HG03066 (cell line): ENCODE measurements around the gene PTPN4.
A peak's percentile ranks its signal among the peaks of the same experiment; 100 is the strongest.

ENCODE experiments used
- ATAC-seq: cut with Tn5 transposase; IDR thresholded peaks from one replicate; pipeline ENCODE4 v1.9.1; 2021; ENCODE audit warnings: low read depth; ENCODE audit not compliant: unreplicated experiment

The PTPN4 gene

GRCh38 chr2:119732601-119733164 is 27.0 kb upstream of the PTPN4 start:
- ATAC-seq: no peak

DNA sequence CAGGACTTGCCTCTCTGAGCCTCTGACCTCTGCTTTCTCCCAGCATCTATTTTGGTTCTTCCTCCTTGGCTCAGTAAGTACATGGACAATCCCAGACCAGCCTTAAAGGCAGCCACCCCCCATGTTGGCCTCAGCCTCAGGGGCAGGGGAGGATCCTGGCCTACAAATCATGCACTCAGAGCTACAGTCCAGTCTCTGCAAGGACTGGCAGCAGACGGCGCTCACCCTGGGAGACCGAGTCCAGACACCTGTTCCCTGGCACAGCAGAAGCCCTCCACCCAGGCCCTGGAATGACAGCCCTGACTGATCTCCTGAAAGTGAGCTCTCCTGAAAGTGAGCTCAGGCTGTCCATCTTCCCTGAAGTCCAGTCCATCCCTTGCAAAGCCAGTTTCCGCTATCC is 25.7 kb upstream of the PTPN4 start:
- ATAC-seq: no peak

GRCh38 chr2:119735565-119735964 is 24.2 kb upstream of the PTPN4 start:
- ATAC-seq: no peak

GRCh38 chr2:119736021-119736420 is 23.7 kb upstream of the PTPN4 start:
- no peak for ATAC-seq

- ATAC-seq: no peak
Observed at GRCh38 chr2:119739580-119740255, 20.0 kb upstream of the PTPN4 start.

GRCh38 chr2:119741001-119741400 is 18.7 kb upstream of the PTPN4 start:
- ATAC-seq: no peak

- ATAC-seq: no peak
Observed at GRCh38 chr2:119741868-119742267, 17.9 kb upstream of the PTPN4 start.

DNA sequence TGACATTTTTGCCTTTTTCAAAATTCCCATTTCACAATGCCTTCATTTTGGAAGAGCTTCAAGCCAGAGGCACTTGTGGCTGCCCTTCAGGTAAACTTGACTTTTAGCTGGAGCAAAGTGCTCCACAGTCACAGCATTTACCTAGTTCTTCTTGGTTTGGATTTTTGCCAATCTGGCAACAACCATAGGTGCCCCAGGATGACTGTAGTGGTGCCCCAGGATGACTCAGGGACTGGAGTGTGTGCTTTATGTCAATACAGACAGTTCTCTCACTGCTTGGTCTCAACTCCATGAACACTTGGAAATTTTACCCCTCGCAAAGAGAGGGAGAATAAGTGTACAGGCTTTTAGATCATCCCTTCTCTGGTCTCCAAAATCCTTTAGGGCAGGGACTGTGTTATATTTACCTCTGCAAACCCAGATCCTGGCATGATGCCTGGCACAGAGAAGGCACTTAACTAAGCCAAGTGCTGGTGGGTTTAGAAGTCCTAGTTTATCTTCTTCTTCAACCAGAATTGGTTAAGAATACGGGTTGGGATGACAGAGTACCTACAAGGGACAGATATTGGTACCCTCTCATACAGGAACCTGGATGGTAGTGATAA is 15.3 kb upstream of the PTPN4 start:
- ATAC-seq: no peak

GRCh38 chr2:119745566-119745965 is 14.2 kb upstream of the PTPN4 start:
- ATAC-seq: no peak

- no peak for ATAC-seq
Observed at GRCh38 chr2:119746836-119747686, 12.7 kb upstream of the PTPN4 start.

DNA sequence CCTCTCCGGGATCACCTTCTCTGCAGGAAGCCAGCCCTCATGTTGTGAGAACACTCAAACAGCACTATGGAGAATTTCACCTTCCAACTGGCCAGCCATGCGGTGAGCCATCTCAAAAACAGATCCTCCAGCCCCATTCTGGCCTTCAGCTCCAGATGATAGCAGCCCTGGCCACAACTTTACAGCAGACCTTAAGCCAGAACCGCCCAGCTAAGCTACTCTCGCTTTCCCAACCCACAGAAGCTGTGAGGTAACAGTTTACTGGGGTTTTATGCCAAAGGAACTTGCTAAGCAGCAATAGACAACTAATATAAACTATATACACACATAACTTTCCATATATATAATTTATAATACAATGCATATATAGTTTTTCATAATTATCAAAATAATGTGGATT is 11.6 kb upstream of the PTPN4 start:
- no peak for ATAC-seq

- no peak for ATAC-seq
Observed at GRCh38 chr2:119749477-119750012, 10.2 kb upstream of the PTPN4 start.

GRCh38 chr2:119751706-119752105 is 8.0 kb upstream of the PTPN4 start:
- ATAC-seq: no peak

DNA sequence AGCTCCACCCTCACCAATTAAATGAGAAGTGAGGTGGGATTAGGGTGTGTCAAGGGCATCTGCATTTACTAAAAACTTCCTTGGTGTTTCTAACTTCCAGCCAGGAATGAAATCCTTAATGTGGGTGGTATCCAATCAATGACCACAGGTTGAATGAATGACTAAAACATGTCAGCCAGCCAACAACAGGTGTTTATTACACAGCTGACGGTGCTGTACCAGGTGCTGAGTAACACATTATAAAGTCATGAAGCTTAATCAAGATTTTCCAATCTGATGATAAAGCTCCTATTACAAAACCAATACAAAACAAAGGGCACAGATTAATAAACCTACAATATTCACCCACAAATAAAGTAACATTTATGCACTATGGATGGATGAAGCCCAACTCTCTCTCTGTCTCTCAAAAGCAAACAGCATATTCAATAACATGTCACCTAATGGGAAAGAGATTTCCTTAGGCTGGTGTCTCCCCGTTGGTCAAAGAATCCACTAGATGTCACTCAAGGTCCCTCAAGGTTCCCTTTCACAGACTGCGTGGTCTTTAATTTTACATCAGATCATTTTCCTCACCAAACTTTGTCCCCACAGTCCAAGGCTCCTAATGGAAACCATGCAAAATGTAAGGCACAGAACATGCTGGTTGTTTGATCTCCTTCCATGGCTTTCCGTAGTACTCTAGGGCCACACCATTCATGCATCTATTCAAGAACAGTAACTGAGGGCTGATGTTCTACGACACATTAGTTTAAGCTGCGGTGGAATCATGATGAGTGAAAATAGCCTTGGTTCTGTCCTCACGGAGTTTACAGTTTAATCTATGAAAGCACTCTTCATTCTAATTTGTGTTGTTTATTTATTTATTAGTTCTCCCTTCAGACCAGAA is 6.4 kb upstream of the PTPN4 start:
- peak; percentile 68 for ATAC-seq

DNA sequence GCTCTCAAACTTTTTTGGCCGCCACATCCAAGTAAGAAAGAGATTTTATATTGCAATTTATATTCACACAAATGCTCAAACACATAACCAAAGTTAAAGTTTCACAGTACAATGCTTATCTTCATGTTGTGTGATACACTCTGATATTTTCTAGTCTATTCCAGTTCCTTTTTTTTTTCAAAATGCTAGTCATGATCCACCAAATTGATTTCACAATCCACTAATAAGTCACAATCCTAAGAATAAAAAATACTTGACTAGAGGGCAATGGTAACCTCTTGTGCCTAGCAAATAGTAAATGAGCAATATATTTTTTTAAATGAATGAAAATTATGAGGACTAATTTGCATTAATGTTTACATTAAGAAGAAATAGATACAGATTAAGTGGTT is 5.8 kb upstream of the PTPN4 start:
- no peak for ATAC-seq

DNA sequence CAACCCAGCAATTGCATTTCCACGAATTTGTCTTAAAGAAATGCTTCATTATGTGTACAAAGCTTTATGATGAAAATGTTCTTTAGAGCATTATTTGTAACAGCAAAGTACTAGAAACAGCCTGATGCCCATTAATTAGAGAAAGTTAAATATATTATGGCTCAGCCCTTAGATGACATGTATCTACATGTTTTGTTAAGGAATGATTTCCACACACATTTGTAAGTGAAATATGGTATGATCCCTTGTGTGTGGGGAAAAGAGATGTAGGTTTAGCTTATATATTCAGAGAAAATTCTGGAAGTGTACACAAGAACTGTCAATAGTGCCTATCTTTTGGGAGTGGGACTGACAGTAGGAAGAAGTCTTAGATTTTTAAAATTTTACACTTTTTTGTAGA is 3.8 kb upstream of the PTPN4 start:
- no peak for ATAC-seq

- ATAC-seq: no peak
Observed at GRCh38 chr2:119756837-119757236, 2.9 kb upstream of the PTPN4 start.

DNA sequence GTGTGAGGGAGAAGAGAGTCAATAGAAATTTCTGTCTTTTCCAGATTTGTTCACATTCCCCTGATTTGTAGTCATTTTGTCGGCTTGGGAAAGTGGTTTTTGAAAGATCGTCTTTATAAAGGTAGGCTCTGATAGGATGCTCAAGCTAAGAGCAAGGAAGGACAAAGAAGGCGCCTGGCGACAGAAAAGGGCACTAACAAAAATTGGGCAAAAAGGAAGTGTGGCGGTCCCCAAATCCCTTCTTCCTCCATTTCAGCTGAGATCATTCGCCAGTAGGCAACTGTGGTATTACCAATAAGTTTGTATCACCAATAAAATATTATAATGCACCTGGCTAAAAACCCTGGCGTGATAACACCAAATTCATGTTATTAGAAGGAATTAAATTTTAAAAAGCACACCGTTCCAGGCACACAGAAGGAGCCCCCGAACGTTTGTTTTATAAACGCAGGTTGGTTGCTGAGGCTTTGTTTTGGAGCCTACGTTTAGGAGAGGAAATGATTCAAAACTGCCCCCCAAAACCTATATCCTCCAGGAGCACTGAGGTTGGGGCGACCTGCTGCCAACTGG is 756 bp upstream of the PTPN4 start:
- no peak for ATAC-seq

DNA sequence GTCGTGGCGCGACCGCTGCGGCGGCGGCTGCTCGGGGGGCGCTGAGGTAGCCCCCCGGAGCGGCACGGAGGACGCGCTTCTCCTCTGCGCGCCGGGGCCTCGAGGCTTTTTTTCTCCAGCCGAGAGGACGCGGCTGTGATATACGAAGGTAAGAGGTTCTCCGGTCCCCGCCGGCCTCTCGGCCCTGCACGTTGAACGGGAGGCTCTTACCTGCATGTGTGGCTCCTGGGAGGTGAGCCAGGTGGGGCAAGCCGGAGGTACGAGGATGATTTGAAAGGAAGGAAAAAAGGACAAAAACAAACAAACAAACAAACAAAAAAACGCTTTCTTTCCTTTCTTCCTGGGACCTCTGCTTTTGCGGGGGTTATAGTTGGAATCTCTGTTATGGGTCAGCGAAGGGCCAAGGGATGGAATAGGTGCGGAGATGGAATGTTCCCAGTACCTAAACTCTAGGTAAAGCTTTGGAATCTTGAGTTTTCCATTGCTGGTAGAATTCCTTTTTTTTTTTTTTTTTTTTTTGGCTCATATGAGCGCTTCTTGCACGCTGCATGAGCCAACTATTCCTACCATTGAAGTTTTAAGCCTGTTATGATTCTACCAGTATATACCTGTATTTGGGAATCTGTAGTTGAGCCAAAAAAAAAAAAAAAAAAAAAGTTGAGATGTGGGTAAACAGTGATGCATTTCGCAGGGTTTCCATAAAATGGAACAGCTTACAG is 674 bp downstream of the PTPN4 start:
- peak; percentile 19 for ATAC-seq
